ENCODE data around the gene QDPR. TPM values are rescaled to one million over a fixed set of nuclear protein-coding genes. Genes with fewer than 3 reads are reported as not detected.

The QDPR gene
- total and polyA plus RNA-seq, 4 experiments from 2014 or later: 21.8 to 46.0 (median 29.9) TPM

- no peak overlapping the region for H3K4me3 ChIP-seq (ENCODE audit: low read length in 2 of 2)
- no peaks in the 10 kb centered on the region for H3K27me3 ChIP-seq (ENCODE audit: insufficient read depth, low read length)
- POLR2A ChIA-PET (ENCODE audit: partially characterized antibody): no interaction called here
- DNase-seq: no peak
- no peaks in the 10 kb centered on the region for H3K4me1 ChIP-seq (ENCODE audit: insufficient read depth, low read length)
- CTCF ChIA-PET (ENCODE audit: partially characterized antibody): no interaction called here
- H3K4me1 Mint-ChIP-seq: peaks cover 0 to 5% (median 2%) of the 10 kb centered on the region in 4 donors
- intact Hi-C loops (cut with micrococcal nuclease): no loop called here
- H3K36me3 Mint-ChIP-seq: peaks cover 36 to 60% of the 10 kb centered on the region in 2 donors
- H3K4me3 Mint-ChIP-seq: no peak overlapping the region
- H3K27me3 Mint-ChIP-seq: no peaks in the 10 kb centered on the region
- H3K9me3 Mint-ChIP-seq: no peaks in the 10 kb centered on the region
- H3K9me3 ChIP-seq (ENCODE audit: control insufficient read depth in 1 of 2, low read length in 2 of 2): no peaks in the 10 kb centered on the region
- peak overlapping the region in 1 of 7 donors; percentile 38 for H3K27ac Mint-ChIP-seq
- peaks cover 30% of the 10 kb centered on the region for H3K36me3 ChIP-seq (ENCODE audit: insufficient read depth, low read length)
- H3K27ac ChIP-seq (ENCODE audit: low read depth, low read length): no peak overlapping the region
Observed at GRCh38 chr4:17492058-17492741, 19.7 kb downstream of the QDPR start.

GRCh38 chr4:17491196-17491595 lies 20.7 kb downstream of the QDPR start:
- no peak for DNase-seq
- peaks cover 38% of the 10 kb centered on the region for H3K36me3 ChIP-seq (ENCODE audit: insufficient read depth, low read length)
- H3K4me1 ChIP-seq (ENCODE audit: insufficient read depth, low read length): no peaks in the 10 kb centered on the region
- intact Hi-C loops (cut with micrococcal nuclease): no loop called here
- H3K27ac ChIP-seq (ENCODE audit: low read depth, low read length): no peak overlapping the region
- ChIA-PET POLR2A (ENCODE audit: partially characterized antibody) (no interaction called here), CTCF (ENCODE audit: partially characterized antibody) (no interaction called here)
- H3K4me3 Mint-ChIP-seq: no peak overlapping the region
- H3K4me1 Mint-ChIP-seq: peaks cover 0 to 5% (median 2%) of the 10 kb centered on the region in 4 donors
- no peaks in the 10 kb centered on the region for H3K9me3 ChIP-seq (ENCODE audit: control insufficient read depth in 1 of 2, low read length in 2 of 2)
- H3K4me3 ChIP-seq (ENCODE audit: low read length in 2 of 2): no peak overlapping the region
- no peak overlapping the region for H3K27ac Mint-ChIP-seq
- peaks cover 44 to 64% of the 10 kb centered on the region in 2 donors for H3K36me3 Mint-ChIP-seq
- no peaks in the 10 kb centered on the region for H3K27me3 ChIP-seq (ENCODE audit: insufficient read depth, low read length)
- H3K27me3 Mint-ChIP-seq: no peaks in the 10 kb centered on the region
- no peaks in the 10 kb centered on the region for H3K9me3 Mint-ChIP-seq

- H3K36me3 ChIP-seq (ENCODE audit: insufficient read depth, low read length): peaks cover 39% of the 10 kb centered on the region
- H3K9me3 ChIP-seq (ENCODE audit: control insufficient read depth in 1 of 2, low read length in 2 of 2): no peaks in the 10 kb centered on the region
- H3K27ac ChIP-seq (ENCODE audit: low read depth, low read length): no peak overlapping the region
- Mint-ChIP-seq H3K4me3 (no peak overlapping the region), H3K27me3 (no peaks in the 10 kb centered on the region), H3K36me3 (peaks cover 47 to 67% of the 10 kb centered on the region in 2 donors), H3K9me3 (no peaks in the 10 kb centered on the region), H3K4me1 (peaks cover 0 to 5% (median 2%) of the 10 kb centered on the region in 4 donors), H3K27ac (peak overlapping the region in 2 of 7 donors; percentile 43 to 46)
- no peak overlapping the region for H3K4me3 ChIP-seq (ENCODE audit: low read length in 2 of 2)
- no peaks in the 10 kb centered on the region for H3K27me3 ChIP-seq (ENCODE audit: insufficient read depth, low read length)
- CTCF ChIA-PET (ENCODE audit: partially characterized antibody): no interaction called here
- intact Hi-C loops (cut with micrococcal nuclease): no loop called here
- no peaks in the 10 kb centered on the region for H3K4me1 ChIP-seq (ENCODE audit: insufficient read depth, low read length)
- POLR2A ChIA-PET (ENCODE audit: partially characterized antibody): no interaction called here
- no peak for DNase-seq
Observed at GRCh38 chr4:17490575-17491059, 21.3 kb downstream of the QDPR start.

- Histone ChIP-seq H3K27ac (ENCODE audit: low read depth, low read length) (no peak overlapping the region), H3K27me3 (ENCODE audit: insufficient read depth, low read length) (no peaks in the 10 kb centered on the region), H3K4me3 (ENCODE audit: low read length in 2 of 2) (no peak overlapping the region), H3K36me3 (ENCODE audit: insufficient read depth, low read length) (peaks cover 34% of the 10 kb centered on the region), H3K9me3 (ENCODE audit: control insufficient read depth in 1 of 2, low read length in 2 of 2) (no peaks in the 10 kb centered on the region), H3K4me1 (ENCODE audit: insufficient read depth, low read length) (no peaks in the 10 kb centered on the region)
- Mint-ChIP-seq H3K36me3 (peaks cover 56 to 65% of the 10 kb centered on the region in 2 donors), H3K9me3 (no peaks in the 10 kb centered on the region), H3K4me1 (peaks cover 0 to 6% (median 3%) of the 10 kb centered on the region in 4 donors), H3K27ac (no peak overlapping the region), H3K4me3 (no peak overlapping the region), H3K27me3 (no peaks in the 10 kb centered on the region)
- ChIA-PET POLR2A (ENCODE audit: partially characterized antibody) (no interaction called here), CTCF (ENCODE audit: partially characterized antibody) (no interaction called here)
- DNase-seq: no peak
- intact Hi-C loops (cut with micrococcal nuclease): no loop called here
Observed at GRCh38 chr4:17489721-17490120, 22.2 kb downstream of the QDPR start.

- DNase-seq: no peak
- peaks cover 0 to 4% (median 0%) of the 10 kb centered on the region in 4 donors for H3K4me1 Mint-ChIP-seq
- intact Hi-C loops (cut with micrococcal nuclease): no loop called here
- no peak overlapping the region for H3K4me3 ChIP-seq (ENCODE audit: low read length in 2 of 2)
- H3K4me3 Mint-ChIP-seq: no peak overlapping the region
- ChIA-PET POLR2A (ENCODE audit: partially characterized antibody) (no interaction called here), CTCF (ENCODE audit: partially characterized antibody) (interaction anchor here (1.0 to 1.2 kb wide), 2 partner anchors 17 to 147 kb away, joined by 3 to 4 read pairs; no protein-coding TSS in a partner anchor)
- H3K27me3 Mint-ChIP-seq: no peaks in the 10 kb centered on the region
- H3K4me1 ChIP-seq (ENCODE audit: insufficient read depth, low read length): no peaks in the 10 kb centered on the region
- H3K9me3 ChIP-seq (ENCODE audit: control insufficient read depth in 1 of 2, low read length in 2 of 2): no peaks in the 10 kb centered on the region
- peak overlapping the region in 2 of 7 donors; percentile 29 to 43 for H3K27ac Mint-ChIP-seq
- peaks cover 34% of the 10 kb centered on the region for H3K36me3 ChIP-seq (ENCODE audit: insufficient read depth, low read length)
- no peaks in the 10 kb centered on the region for H3K27me3 ChIP-seq (ENCODE audit: insufficient read depth, low read length)
- no peak overlapping the region for H3K27ac ChIP-seq (ENCODE audit: low read depth, low read length)
- H3K36me3 Mint-ChIP-seq: peaks cover 53 to 62% of the 10 kb centered on the region in 2 donors
- no peaks in the 10 kb centered on the region for H3K9me3 Mint-ChIP-seq
Observed at GRCh38 chr4:17489123-17489522, 22.8 kb downstream of the QDPR start.

- Mint-ChIP-seq H3K36me3 (peaks cover 23 to 27% of the 10 kb centered on the region in 2 donors), H3K27me3 (no peaks in the 10 kb centered on the region), H3K9me3 (no peaks in the 10 kb centered on the region), H3K27ac (no peak overlapping the region), H3K4me1 (peaks cover 0 to 2% (median 0%) of the 10 kb centered on the region in 4 donors), H3K4me3 (no peak overlapping the region)
- CTCF ChIA-PET (ENCODE audit: partially characterized antibody): no interaction called here
- DNase-seq: no peak
- no peaks in the 10 kb centered on the region for H3K4me1 ChIP-seq (ENCODE audit: insufficient read depth, low read length)
- no peaks in the 10 kb centered on the region for H3K27me3 ChIP-seq (ENCODE audit: insufficient read depth, low read length)
- intact Hi-C loops (cut with micrococcal nuclease): no loop called here
- POLR2A ChIA-PET (ENCODE audit: partially characterized antibody): no interaction called here
- H3K9me3 ChIP-seq (ENCODE audit: control insufficient read depth in 1 of 2, low read length in 2 of 2): no peaks in the 10 kb centered on the region
- H3K27ac ChIP-seq (ENCODE audit: low read depth, low read length): no peak overlapping the region
- H3K4me3 ChIP-seq (ENCODE audit: low read length in 2 of 2): no peak overlapping the region
- peaks cover 8% of the 10 kb centered on the region for H3K36me3 ChIP-seq (ENCODE audit: insufficient read depth, low read length)
Observed at GRCh38 chr4:17482716-17483115, 29.2 kb downstream of the QDPR start.

- Histone ChIP-seq H3K4me3 (ENCODE audit: low read length in 2 of 2) (no peak overlapping the region), H3K27me3 (ENCODE audit: insufficient read depth, low read length) (no peaks in the 10 kb centered on the region), H3K36me3 (ENCODE audit: insufficient read depth, low read length) (no peaks in the 10 kb centered on the region), H3K4me1 (ENCODE audit: insufficient read depth, low read length) (no peaks in the 10 kb centered on the region), H3K27ac (ENCODE audit: low read depth, low read length) (no peak overlapping the region), H3K9me3 (ENCODE audit: control insufficient read depth in 1 of 2, low read length in 2 of 2) (no peaks in the 10 kb centered on the region)
- Mint-ChIP-seq H3K27me3 (no peaks in the 10 kb centered on the region), H3K4me1 (peaks cover 0 to 2% (median 0%) of the 10 kb centered on the region in 4 donors), H3K36me3 (peaks cover 12 to 14% of the 10 kb centered on the region in 2 donors), H3K27ac (no peak overlapping the region), H3K4me3 (no peak overlapping the region), H3K9me3 (no peaks in the 10 kb centered on the region)
- CTCF ChIA-PET (ENCODE audit: partially characterized antibody): interaction anchor here (1.6 kb wide), 1 partner anchor 9 kb away, joined by 7 read pairs; no protein-coding TSS in a partner anchor
- DNase-seq: no peak
- POLR2A ChIA-PET (ENCODE audit: partially characterized antibody): no interaction called here
- intact Hi-C loops (cut with micrococcal nuclease): no loop called here
Observed at GRCh38 chr4:17480955-17481354, 30.9 kb downstream of the QDPR start.
